ENCODE measurements around the gene PSME4.
"Not testable (repeated sequence)": the region's sequence is repeated elsewhere in the genome, so short reads cannot be mapped to it uniquely, and the experiment has no call there.

PSME4 gene

GRCh38 chr2:53886406-53887280 is 84.2 kb downstream of the PSME4 start:
- no peak for DNase-seq

- DNase-seq: no peak
Observed at GRCh38 chr2:53884883-53885282, 85.9 kb downstream of the PSME4 start.

DNA sequence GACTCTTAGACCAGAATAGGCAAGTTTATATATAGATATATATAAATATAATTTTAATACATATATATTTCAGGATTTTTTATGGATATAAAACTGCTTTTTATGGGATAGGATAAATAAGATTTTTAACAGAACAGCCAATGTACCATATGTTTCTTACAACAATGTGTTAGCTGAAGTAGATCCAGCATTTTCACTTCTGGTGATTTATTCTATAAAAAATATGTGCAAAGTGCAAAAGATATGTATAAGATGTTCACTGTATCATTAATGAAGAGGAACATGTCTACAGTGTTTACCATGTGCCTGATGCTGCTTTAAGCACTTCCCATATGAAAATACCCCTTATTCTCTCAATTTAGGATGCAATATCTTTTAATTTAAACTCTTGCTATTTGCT is 88.8 kb downstream of the PSME4 start:
- no peak for DNase-seq

- DNase-seq: no peak
Observed at GRCh38 chr2:53881360-53881759, 89.4 kb downstream of the PSME4 start.

GRCh38 chr2:53880756-53881155 is 90.0 kb downstream of the PSME4 start:
- DNase-seq: no peak

GRCh38 chr2:53877556-53877955 is 93.2 kb downstream of the PSME4 start:
- DNase-seq: no peak

DNA sequence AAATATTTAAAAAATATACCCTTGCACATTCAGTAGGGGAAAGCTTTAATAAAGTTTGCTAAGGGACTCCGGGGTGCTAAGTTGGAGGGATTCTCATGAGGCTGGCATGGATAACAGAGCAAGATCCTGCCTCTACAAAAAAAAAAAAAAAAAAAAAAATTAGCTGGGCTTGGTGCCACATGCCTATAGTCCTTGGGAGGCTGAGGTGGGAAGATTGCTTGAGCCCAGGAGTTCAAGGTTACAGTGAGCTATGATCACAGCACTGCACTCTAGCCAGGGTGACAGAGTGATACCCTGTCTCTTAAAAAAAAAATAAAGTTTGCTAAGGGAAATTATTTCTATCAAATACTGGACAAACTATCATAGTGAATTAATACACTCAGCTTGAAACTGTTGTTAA is 93.7 kb downstream of the PSME4 start:
- no peak for DNase-seq

DNA sequence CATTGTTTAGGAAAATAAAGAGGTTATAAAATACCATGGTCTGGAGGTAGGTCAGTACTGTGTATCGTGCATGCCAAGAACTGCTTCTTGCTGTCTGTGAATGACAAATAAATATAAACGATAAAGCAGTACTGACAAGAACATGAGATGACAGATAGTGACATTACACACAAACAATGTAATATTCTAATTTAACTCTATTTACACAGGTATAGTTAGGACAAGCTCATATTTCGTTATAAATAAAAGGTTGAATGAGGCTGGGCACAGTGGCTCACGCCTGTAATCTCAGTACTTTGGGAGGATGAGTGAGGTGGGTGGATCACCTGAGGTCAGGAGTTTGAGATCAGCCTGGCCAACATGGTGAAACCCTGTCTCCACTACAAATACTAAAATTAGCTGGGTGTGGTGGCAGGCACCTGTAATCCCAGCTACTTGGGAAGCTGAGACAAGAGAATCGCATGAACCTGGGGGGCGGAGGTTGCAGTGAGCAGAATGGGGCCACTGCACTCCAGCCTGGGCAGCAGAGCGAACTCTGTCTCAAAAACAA is 96.3 kb downstream of the PSME4 start:
- DNase-seq: no peak

DNA sequence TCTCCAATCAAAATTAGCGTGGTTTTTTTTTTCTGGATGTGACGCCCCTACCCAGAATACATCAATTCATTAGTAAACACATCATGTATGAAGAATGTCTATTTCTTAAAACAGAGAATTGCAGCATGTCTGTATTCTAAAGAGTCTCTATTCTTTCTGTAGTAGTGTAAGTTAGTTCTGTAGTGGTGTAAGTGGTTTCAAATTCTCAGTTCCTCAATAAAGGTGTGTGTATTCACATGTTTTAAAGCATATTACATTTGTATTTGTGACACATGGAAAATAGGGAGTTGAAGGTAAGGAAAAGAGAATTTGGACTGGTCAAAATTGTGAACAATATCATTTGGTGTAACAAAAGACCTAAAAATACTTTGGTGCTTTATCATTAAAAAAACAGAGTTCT is 103.0 kb downstream of the PSME4 start:
- DNase-seq: no peak

- DNase-seq: no peak
Observed at GRCh38 chr2:53867169-53867568, 103.6 kb downstream of the PSME4 start.

DNA sequence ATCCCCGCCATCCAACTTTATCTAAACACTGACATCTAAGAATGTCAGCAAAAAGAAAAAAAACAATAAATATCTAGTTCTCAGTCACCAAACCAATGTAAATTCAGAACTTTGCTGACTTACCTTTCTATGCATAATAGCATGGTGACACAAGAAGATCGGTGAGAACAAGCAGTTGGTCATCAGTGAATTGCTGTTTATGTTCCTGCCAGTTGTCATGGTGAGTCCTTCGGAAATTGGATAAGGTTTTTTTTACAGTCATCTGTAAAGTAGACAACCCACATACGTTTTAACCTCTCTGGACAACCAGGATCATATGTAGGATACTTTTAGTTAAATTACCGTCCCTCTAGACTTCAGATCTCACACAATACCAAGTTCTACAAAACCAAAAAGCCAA is 104.8 kb downstream of the PSME4 start:
- DNase-seq: no peak

GRCh38 chr2:53865264-53865663 is 105.5 kb downstream of the PSME4 start:
- DNase-seq: no peak

- no peak for DNase-seq
Observed at GRCh38 chr2:53863538-53864227, 107.1 kb downstream of the PSME4 start.

DNA sequence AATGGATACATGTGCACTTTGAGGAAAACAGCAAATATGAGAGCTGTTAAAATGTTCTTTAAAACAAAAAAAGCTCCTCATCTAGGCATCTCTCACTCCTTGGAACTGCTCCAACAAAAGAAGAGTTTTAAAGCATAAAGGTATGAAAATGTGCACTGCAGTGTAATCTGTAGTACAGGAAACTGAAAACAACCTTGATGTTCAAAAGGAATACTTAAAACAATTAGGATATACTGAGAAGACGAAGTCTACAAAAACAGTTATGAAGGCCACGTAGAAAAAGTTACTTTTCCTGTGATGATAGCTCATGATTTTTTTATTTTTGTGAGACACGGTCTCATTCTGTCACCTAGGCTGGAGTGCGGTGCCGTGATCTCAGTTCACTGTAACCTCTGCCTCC is 109.0 kb downstream of the PSME4 start:
- DNase-seq: no peak

- DNase-seq: no peak
Observed at GRCh38 chr2:53859206-53860181, 111.3 kb downstream of the PSME4 start, which contains the start of gene GPR75. GPR75 (minus strand) TSS chr2:53859967; CDS start chr2:53854756, 5,211 bp downstream.

DNA sequence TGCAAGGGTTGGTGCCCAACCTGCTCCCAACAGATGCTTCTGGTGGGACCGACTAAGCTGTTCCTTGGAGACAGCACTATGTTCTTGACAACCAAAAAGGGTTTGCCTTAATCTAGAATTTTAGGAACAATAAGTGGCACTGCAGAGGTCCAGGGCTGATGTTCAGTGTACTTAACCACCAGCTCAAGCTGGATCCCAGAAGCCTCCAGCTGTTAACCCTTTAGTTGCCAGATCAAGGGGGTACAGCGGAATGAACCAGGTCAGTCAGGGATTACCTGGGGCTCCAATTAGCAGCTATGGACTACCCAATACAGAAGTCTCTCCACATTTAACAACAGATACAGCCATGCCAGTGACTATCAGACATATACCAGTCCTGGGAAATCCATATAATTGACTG is 114.5 kb downstream of the PSME4 start:
- no peak for DNase-seq

- DNase-seq: no peak
Observed at GRCh38 chr2:53854678-53855077, 116.1 kb downstream of the PSME4 start.

GRCh38 chr2:53852532-53852931 is 118.3 kb downstream of the PSME4 start:
- no peak for DNase-seq

DNA sequence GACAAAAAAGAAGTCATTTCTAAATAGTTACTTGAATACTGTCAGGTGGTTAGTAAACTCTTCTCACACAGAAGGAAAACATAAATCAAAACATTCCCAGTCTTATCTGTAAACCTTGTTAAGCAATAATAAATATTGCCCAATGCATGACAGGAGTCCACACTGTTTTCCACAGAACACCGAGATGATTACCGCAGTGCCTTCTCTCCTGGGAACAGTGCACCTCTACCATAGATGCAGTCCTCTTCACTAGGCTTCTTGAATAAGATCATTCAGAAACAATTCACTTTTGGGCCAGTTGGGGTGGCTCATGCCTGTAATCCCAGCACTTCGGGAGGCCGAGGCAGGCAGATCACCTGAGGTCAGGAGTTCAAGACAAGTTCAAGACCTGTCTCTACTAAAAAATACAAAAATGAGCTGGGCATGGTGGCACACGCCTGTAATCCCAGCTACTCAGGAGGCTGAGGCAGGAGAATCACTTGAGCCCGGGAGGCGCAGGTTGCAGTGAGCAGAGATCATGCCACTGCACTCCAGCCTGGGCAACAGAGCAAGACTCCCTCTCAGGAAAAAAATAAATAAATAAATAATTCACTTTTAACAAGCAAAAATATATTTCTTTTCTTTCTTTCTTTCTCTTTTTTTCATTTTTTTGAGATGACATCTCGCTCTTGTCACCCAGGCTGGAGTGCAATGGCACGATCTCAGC is 119.6 kb downstream of the PSME4 start:
- DNase-seq: not testable (repeated sequence)

- DNase-seq: no peak
Observed at GRCh38 chr2:53848062-53848461, 122.7 kb downstream of the PSME4 start.

- no peak for DNase-seq
Observed at GRCh38 chr2:53843595-53843994, 127.2 kb downstream of the PSME4 start.

DNA sequence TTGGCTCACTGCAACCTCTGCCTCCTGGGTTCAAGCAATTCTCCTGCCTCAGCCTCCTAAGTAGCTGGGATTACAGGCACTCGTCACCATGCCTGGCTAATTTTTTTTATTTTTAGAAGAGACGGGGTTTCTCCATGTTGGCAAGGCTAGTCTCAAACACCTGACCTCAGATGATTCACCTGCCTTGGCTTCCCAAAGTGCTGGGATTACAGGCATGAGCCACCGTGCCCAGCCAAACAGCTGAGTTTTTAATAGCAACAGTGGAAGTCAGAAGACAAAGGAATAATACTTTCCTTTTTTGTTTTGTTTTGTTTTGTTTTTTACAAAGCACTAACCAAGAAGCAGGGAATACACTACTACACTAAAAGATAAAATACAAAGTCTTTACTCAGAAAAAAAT is 127.9 kb downstream of the PSME4 start:
- DNase-seq: no peak
